DND-41 (cell line): ENCODE data around the gene FAM217A.

Experiments used
- CTCF ChIP-seq: IDR thresholded peaks from 2 replicates; pipeline ENCODE4 v1.5.1; 2012; ENCODE audit warnings: borderline replicate concordance, low read length, moderate library complexity, mild to moderate bottlenecking; ENCODE audit not compliant: poor library complexity, severe bottlenecking; ENCODE audit errors: extremely low read depth
- EZH2 ChIP-seq: IDR thresholded peaks from 3 replicates; pipeline ENCODE4 v1.6.1; 2012; ENCODE audit warnings: borderline replicate concordance, low read depth, mild to moderate bottlenecking, moderate library complexity, low read length, inconsistent platforms; ENCODE audit not compliant: severe bottlenecking

DNA sequence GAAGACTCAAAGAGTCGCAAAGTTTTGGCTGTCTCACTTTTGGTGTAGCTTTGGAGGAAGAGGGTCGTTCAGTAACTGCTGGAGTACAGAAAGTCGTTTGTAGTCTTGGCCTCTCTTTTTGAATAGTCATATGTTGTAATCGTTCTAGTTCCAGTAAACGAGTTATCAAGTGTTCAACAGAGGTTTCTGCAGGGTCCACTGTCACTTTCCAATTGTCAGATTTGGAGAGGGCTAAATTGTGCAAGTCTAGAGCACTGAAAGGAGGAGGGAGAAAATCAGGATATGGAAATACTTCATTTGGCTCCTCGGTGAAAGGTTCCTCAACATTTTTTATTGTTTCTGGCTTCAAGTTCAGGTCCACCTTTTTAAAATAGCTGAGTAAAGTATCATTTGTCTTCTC, 9.7 kb downstream of the FAM217A start:
- TF ChIP-seq CTCF (no peak), EZH2 (no peak)
